DMS153 treated with DMSO at 0.1 percent for 48 hours (cell line): ENCODE results near the gene MYO1B.

ENCODE experiments used
- DNase-seq: peaks from one replicate; lab custom pipeline; 2025; ENCODE audit not compliant: unreplicated experiment; lab: John Stamatoyannopoulos, UW

MYO1B gene

DNA sequence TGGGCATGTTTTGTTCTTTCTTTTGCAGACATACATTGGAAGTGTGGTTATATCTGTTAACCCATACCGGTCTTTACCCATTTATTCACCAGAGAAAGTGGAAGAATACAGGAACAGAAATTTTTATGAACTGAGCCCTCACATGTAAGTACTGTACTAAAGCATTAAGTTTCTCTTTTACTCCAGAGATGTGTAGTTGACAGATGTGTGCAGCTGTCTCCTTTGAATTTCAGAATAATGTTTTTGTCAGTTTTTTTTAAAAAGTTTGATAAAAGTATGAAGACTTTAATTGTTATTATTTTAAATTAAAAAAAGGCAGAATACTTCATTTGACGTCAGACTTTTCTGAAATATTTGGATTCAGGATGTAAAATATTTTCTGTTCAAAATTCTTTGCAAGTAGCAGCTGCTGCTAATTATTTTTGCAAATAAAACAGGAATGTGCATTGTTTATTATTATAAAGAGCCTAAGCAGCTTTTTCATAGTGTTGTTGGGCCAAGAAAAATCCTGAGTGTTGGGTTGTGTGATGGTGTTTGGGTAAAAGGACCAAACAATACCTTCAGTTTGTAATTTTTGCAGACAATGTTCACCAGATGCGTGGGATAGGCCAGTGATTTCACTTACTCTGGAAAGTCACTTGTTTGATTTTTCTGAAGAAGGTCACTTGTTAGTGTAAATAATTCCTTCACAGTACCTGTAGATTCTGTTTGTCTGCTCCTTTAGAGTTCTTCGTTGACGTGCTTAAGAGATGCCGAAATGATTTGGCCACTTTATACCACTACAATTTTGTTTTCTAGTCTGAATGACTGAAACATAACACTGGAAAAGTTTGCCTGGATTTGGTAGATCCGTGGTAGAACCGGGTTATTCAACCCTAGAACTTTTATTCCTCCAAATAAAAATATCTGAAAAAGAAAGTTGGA lies 51.1 kb downstream of the MYO1B start:
- DNase-seq, result no peak

DNA sequence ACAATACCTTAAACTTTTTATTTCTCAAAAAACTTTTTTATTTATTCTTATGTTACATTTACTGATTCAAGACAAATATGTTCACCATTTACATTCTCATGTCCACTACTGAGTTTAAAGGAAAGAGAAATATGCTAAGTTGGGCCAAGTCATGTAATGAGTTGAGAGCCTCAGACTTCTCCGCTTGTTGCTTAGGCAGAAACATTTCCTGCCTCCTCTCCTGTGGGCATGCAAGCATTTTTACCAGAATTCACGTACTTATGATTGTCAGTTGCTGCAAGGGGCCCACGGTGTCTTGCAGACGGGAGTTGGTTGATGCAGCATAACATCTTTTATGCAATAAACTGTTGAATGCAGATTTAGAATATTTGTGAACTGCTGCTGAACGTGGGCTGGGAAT lies 51.8 kb downstream of the MYO1B start:
- DNase-seq, result no peak

DNA sequence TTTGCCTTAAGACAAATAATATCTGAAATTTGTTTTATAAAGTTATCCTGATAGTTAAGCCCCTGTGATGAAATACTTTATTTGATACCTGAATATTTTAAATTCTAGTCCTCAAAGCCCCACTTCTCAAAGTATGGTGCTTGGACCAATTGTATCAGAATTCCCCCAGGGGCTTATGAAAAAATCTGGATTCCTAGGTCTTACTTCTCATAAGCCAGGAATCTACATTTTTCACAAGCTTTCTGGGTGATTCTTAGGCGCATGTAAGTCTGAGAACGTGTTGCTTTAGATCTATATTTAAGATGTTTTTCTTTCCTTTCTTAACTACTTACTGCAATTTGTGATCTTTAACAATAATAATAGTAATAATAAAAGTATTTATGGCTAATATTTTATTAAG lies 53.1 kb downstream of the MYO1B start:
- DNase-seq, result no peak

DNA sequence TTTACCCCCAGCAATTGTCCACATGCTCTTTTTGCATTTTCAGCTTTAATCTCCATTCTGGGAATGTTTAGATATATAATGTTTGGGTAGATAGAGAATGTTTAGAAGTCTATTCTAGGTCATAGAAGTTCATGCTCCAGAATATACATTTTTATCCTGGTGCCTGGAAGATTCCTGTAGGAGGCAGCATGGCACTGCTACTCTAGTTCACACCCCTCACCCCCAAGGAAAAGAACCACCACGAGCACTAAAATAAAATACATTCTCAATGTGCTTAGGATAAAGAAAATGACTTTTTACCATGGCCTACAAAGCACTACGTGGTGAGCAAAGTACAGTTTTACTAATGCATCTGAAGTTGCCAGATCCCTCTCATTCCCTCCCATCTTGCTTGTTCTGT lies 53.8 kb downstream of the MYO1B start:
- DNase-seq, result no peak

DNA sequence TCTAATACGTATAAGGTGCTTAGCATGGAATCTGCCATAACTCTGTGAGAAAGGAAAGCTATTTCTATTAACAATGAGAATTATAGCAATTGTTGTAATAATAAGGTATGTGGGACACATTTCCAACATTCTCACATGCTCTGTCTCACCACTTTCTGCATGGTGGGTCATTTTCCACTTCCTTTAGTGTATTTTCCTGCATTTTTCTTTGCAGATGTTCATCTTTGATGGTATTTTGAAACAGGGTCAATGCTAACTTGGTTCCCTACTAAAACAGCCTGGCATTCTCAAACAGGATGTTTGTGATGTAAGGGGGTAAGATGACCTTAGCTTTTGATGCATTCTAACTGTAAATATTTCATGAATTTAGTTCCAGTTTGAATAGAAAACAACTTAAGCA lies 54.7 kb downstream of the MYO1B start:
- DNase-seq, result no peak

DNA sequence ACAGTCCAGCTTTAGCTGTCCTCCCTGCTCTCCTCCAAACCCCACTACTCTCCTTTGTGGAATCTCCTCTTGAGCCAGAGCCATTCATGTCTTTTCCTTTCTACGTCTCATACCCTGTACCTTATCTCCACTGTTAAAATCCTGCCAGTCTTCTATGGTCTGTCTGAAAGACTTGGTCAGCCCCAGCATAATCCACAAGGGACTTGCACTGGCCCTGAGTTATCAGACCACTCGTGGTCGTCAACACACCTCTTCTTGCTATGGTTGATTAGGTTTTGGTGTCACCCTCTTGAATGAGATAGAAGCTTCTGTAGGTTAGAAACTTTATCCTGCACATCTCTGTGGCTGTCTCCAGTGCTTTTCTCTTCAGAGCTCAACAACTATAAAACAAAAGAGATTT lies 56.8 kb downstream of the MYO1B start:
- no peak for DNase-seq

DNA sequence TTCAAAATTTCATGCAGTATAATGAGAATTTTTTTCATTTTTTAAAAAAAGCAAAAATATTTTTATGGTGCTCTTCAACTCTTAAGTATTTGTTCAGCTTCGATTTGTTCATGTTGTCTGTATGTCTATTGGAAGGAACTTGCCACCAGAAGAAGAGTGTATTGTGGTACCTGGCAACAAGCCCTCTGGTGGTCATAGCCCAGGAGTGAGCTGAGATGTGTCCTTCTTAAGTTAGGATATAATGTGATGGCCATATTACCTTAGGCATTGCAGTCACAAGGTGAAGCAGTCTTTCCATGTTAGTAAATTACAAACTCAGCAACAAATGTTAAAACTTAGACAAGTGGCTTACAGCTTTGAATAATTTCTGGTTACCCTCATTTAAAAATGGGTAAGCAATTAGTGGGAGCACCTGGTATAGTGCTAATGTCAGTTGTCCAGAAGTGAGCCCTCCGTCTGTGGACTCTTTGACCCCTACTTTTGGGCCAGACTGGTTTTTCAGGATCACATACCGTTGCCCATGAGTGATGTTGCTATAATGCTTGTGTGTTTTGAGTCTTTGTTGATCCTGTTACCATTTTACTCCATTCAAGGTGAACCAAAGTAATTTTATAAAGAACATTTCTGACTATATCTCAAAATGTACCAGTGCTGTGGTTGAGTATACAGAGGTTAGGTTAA lies 57.4 kb downstream of the MYO1B start:
- DNase-seq, result no peak

DNA sequence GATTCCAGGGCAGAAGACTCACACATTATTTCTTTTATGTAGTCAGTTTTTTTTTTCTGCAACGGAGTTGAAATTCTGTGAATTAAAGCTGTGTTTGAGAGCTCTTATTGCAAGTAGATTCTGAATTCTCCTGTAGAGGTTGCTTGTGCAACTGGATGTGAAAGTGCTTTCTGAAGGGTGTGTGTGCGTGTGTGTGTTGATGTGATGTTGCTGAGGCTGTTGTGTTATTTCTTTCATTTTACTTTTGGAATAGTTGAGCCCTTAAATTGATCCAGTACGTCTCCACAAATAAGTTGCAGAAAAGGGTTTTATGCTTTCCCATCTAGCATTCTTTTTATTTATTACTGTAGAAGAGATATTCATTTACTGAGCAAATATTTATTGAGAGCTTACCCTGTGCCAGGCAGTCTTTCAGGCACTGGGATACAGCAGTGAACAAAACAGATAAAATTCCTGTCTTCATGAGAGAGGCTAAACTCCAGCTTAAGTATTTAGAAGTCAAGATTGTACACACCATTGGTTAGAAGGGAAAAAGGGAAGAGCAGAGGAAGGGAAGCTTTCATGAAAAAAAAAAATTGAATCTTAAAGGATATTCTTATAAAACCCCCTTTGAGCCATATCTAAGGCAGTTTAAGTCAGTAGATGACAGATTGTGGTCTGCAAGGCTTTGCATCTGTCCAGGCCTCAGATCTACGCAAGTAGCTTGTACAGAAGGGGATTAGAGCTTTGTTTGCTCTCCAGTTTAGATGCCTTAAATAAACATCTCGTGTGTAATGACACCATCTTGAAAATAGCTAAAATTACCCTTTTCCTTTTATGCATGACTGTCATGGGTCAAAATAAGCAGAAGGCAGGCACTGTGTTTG lies 58.2 kb downstream of the MYO1B start:
- DNase-seq, result no peak

DNA sequence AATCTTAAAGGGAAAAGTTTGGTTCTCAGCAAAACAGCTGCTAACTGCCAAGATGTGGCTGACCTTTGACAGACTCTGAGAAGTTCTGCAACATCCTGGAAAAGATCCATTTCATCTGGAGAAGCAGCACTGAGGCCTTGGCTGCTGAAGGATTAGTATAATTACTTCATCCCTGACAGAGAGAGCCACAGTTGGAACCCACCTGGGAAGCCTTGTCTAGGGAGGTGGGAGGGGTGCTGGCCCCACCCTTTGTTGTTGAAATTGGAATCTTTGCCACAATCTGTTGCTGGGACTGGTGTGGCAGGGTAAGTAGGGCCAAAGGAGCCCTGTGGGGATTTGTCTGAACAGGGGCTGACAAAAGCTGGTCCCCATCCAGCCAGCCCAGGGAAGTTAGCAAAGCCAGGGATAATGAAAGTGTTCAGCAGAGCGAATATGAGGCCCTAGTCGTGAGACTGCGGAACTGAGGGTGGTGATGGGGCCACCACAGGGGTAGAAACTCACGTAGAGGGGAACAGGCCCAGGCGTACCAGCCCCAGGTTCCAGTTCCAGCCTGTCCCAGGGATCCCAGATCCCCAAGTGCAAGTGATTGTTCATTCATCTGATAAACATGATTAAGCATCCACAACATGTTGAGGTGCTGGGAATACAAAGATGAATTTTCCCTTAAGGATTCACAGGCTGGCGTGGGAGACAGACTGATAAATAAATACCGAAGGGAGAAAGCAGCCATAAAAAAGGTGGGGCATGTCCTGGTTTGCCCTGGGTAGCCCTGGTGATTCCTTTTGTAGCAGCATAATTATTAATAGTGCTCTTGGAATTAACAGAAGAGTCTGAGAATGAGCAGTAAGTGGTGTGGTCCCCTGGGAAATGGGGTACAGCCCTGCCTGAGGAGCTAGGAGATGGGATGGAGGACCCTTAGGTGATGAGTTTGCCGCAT lies 60.0 kb downstream of the MYO1B start:
- no peak for DNase-seq

DNA sequence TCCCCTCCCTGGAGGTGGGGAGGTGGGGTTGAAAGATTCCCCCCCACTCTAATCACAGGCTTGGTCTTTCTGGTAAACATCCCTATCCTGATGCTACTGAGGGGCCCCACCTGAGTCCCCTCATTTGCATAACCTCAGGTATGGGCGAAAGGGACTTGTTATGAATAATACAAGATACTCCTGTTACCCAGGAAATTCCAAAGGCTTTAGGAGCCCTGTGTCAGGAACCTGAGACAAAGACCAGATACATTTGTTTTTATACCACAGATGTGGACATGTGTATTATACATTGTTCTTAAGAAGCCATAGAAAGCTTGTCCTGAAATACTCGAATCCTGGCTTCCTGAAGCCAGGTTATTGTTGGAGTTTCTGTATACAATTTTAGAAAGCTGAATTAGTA lies 62.8 kb downstream of the MYO1B start:
- DNase-seq, result no peak

DNA sequence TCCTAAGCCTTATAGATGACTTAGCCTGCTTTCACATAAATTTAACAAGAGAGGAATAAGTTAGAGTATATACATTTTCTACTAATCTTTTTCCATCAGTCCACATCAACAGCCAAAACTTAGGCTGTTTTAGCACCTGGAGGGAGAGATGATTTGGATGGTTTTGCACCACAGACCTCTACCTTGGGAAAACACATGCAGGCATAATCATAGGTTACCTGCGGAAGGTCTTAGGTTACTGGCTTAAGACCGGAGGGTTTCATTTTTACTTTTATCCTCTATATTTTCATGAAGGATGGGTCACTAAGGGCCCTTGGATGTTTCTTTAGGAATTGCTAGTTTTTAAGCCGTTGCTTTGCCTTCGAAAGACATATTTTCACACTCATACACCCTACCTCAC lies 66.0 kb downstream of the MYO1B start:
- no peak for DNase-seq

DNA sequence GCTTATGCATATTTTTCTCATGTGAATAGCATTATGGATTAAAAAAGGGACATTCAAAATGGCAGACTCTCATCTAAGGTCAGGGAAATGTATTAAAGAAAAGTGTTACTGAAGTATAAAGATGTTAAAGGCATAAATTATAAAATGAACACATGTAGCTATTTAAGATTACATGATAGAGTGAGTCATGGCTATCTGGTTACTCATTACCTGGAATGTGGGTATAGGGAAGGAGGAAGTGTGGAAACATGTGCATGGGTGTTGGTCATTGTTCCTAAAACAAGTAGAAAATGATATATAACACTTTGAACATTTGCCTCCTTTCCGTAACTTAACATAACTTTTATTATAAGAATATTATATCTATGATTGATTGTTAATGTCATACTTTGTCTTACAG lies 66.4 kb downstream of the MYO1B start:
- DNase-seq, result no peak

DNA sequence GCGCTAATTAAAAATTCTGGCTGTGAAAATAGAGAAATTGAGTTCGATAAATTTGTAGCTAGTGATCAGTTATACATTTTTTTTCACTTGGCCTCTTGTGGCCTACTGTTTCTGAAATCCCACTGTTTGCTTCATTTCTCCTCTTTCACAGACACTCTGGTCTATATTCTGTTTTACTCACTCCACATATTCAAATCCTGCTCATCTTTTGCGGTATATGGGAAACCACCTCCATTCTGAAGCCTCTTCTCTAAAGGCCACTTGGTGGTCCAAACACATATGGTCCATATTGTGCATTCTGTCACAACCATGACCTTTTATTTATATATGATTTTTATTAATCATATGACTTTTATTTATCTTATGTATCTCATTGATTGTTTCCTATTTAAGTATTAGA lies 67.0 kb downstream of the MYO1B start:
- no peak for DNase-seq

DNA sequence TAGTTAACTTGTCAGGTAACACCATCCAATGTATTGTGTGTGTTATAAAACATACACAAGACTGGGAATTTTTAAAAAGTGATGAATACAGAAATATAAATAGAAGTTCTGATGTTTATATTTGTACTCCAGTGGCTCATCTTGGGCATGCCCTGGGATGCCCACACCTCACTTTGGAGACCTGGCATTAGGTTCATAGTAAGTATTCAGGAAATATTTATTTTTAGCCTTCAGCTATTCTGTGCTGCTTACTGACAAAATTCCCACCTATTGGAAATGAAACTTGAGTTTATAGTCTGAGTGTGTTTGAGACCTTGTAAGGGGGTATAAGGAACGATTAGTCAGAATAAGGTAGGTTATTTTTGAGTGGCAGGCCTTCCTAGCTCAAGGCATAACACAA lies 67.5 kb downstream of the MYO1B start:
- no peak for DNase-seq

DNA sequence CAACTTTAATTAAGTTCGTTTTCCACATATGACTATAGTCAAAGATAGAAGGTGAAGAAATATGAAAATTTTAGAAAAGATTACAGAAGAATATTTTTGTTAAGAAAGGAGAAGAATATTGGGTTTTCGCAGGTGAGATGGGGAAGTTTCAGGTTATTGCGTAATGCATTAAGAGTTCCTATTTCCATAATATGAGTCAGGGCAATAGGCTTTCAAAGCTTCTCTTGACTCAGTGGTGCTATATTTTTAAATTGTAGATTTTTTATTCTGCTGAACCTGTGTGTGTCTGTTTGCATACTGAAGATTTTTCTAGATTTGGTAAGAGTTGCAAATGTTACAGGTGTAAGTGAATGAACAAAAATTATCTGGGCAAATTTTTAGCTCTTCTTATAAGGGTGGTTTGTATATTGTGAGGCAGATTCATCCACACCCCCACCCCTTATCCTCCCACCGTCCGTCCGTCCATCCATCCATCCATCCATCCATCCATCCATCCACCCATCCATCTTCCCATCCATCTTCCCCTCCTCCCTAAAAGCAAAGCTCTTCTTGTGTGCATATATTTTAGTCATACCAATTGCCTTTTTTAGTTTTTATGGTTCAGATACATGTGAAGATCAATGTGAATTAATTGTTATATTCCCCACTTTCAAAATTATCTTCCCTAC lies 69.6 kb downstream of the MYO1B start:
- no peak for DNase-seq

DNA sequence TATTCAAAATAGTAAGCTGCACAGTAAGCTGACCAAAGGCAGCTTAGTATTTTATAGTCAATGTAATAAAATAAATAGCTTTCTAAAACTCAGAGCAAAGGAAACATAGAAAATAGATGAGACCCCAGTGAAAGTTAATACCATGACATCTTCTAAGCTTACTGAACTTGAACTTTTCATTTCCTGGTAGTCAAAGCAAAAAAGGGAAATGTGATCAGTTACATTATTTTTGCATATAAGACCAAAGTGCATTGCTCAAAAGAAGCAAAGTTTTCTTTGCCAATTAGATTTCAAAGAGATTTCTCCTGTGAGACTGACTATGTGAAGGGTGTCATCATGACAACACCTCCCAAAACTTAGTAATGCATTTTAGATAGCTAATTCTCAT lies 70.2 kb downstream of the MYO1B start:
- no peak for DNase-seq

DNA sequence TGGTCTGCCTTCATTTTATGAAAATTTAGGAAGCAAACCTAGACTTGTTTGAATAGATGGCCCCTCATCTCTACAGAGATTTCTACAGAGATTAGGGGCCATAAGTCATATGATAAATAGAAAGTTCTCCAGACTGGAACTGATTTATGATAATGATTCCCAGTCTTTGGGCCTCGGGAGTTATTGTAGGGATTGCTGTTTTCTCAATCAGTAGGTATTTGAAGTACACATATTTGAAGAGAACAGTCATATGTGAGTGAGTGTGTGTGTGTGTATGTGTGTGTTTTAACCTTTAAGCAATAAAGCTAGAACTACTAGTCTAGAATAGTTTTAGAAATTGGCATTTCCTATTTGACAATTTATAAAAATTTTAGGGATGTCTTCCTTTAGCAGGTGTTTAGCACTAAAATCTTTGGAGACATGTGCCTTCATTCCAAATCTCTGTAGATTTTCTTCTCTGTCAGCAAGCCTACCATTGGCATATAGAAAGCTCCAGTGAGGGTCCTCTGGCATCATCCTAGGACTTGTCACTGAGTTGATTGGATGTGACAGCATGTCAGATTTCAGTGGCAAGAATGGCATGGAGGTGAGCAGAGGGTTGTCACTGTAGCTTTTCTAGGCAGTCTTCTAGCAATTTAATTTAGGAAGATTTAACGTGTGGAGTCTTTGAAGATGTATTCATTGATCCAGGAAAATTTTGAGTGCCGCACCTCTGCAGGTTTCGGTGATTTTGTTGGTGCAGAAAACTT lies 71.2 kb downstream of the MYO1B start:
- DNase-seq, result no peak

DNA sequence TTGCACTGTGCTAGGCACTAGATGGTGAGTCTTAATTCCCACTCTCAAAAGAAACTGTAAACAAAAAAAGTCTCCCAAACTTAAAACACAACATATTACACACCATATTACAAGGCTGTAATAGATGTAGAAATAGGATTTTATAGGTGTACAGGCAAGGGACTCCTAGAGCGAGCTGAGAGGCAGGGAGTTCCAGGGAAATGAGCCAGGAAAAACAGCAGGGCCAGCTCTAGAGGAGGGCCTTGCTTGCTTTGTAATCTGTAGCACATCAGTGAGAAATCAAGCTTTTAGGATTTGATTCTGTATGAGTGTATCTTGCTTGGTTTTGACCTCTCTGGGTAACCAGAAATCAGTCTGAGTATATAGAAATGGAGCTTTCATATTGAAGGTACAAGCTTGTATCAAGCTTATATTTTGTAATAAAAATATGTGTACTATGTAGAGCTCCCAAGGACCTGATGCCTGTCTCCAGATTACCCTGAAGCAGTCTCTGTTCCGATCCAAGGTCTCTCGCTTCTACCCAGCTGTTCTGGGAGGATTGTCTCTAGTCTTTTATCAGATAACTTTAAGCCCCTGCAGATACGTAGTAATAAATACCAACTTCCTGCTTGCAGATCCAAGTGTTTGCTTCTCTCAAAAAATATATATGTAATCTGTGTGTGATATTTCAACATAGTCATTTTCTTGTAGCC lies 73.0 kb downstream of the MYO1B start:
- no peak for DNase-seq

DNA sequence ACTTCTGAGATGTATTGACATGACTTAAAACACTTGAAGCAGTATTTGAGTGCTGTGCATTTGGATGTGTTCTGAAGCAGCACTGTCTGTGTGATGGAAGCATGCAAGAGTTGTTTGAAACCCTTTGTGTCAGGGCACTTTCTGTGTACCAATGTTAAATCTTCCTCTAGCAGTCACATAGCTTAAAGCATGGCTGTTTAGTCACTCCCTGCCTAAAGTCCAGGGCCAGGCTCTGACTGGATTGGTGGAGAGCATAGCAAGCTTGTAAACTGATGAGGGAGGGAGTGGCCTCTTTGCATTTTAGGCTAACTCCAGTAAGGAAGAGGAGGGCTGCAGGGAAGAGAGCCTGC lies 73.5 kb downstream of the MYO1B start:
- DNase-seq, result no peak
